GM23338 (cell line): ENCODE data around the gene MAPK6. TPM values are rescaled to one million over a fixed set of nuclear protein-coding genes. Genes with fewer than 3 reads are reported as not detected.

Experiments used
- CREB1 ChIP-seq: fragments of 250-450 bp; sonication (Bioruptor Pico); IDR thresholded peaks from 2 replicates; pipeline ENCODE4 v1.5.0; 2020; ENCODE audit warnings: low read depth, mild to moderate bottlenecking, moderate library complexity
- EZH2 ChIP-seq: fragments of 200-600 bp; sonication (generic); IDR thresholded peaks from one replicate; pipeline ENCODE4 v1.8.0; 2017; ENCODE audit warnings: antibody characterized with exemption, mild to moderate bottlenecking, low read depth; ENCODE audit not compliant: unreplicated experiment
- EZH2phosphoT487 ChIP-seq: fragments of 200-600 bp; sonication (generic); IDR thresholded peaks from one replicate; pipeline ENCODE4 v1.8.1; 2018; ENCODE audit warnings: antibody characterized with exemption; ENCODE audit not compliant: unreplicated experiment
- NANOG ChIP-seq: IDR thresholded peaks from 2 replicates; pipeline ENCODE4 v1.6.1; 2016; ENCODE audit warnings: antibody characterized with exemption, borderline replicate concordance
- POLR2AphosphoS5 ChIP-seq: IDR thresholded peaks from 2 replicates; pipeline ENCODE4 v1.6.1; 2016; ENCODE audit warnings: antibody characterized with exemption, low read depth
- STAT1 ChIP-seq: IDR thresholded peaks from one replicate; pipeline ENCODE4 v1.6.1; 2016; ENCODE audit warnings: antibody characterized with exemption; ENCODE audit not compliant: unreplicated experiment
- ZNF331 ChIP-seq: fragments of 250-450 bp; sonication (Bioruptor Pico); IDR thresholded peaks from 2 replicates; pipeline ENCODE4 v1.5.0; 2020; ENCODE audit warnings: low read depth, mild to moderate bottlenecking, moderate library complexity
- ZNF462 ChIP-seq: fragments of 250-450 bp; sonication (Bioruptor Pico); IDR thresholded peaks from 2 replicates; pipeline ENCODE4 v1.5.0; 2020; ENCODE audit warnings: mild to moderate bottlenecking, moderate library complexity
- polyA plus RNA-seq: library from polyadenylated mRNA; unstranded; fragments of >200 nt; fragmentation: Nextera tagmentation; extraction: Ambion mirVana; gene quantifications from 2 replicates; pipeline ENCODE4 v1.2.1, GENCODE V29; 2016
- total RNA-seq: library from RNA; depleted of rRNA; stranded (reverse); fragments of >200 nt; shearing (Covaris generic); gene quantifications from 2 replicates; pipeline ENCODE4 v1.2.3, GENCODE V29; 2014

Gene MAPK6
- total and polyA plus RNA-seq, 2 experiments from 2014 or later = 40.9 to 92.3 TPM

DNA sequence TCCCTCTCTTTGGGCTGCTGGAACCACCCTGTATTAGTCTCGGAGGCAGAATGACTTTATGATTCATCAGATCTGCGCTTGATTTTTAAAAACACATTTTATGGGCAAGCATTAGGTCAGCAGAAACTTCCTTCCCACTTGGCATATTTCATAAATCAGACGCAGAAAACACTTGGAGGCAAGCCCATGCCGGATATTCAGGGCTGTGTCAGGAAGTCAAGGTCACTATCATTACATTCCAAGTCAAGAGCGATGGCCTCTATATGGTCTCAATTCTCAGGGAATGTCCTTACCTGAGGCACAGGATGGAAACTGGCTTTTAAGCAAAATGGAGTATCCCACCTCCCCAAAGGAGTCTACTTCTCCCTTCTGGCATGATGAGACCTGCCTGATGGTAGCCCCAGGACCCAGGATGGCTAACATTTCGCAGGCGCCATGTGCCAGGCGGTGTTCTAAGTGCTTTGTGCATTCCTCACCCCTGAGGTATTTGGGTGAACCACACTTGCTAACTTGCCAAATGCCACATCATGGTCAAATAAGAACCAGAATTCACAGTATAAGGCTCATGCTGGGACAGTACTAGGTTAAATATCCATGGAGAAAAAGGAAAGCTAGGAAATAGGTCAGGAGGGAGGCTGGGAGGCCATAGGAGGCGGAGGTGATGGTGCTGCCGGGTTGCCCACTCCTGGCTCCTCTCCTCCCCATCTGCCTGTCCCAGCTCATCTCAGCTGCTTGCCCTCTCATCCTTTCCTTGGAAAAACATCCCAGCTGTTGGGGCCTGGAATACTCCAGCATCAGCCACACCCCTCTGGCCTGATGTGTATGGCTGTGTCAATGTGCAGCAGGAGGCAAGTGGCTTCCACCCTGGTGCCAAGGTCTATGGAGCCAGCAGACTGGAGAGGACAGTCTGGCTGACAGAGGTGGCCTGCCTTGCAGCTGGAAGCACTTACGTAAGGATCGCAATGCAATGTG lies 74.8 kb downstream of the MAPK6 start (continued):
- TF ChIP-seq EZH2phosphoT487 (no peak), CREB1 (CRISPR knock-in tag) (no peak), ZNF462 (CRISPR knock-in tag) (no peak), POLR2AphosphoS5 (no peak), EZH2 (no peak), ZNF331 (no peak), NANOG (no peak), STAT1 (no peak)
